ENCODE results near the gene PML.

GRCh38 chr15:73946795-73947370, 47.6 kb upstream of the PML start:
- no peak for TF ChIP-seq EZH2phosphoT487 (IDR thresholded peaks at IDR 0.05; ENCODE audit: low read depth, severe bottlenecking, unreplicated experiment)
- TF ChIP-seq EZH2 (IDR thresholded peaks at IDR 0.05; ENCODE audit: borderline replicate concordance): no peak

All from hepatocyte (in vitro differentiated cells).